ENCODE data around the gene IP6K1. TPM values are rescaled to one million over a fixed set of nuclear protein-coding genes. Genes with fewer than 3 reads are reported as not detected.

The IP6K1 gene
- total RNA-seq, 1 experiment from 2014 or later, result 32.2 TPM

DNA sequence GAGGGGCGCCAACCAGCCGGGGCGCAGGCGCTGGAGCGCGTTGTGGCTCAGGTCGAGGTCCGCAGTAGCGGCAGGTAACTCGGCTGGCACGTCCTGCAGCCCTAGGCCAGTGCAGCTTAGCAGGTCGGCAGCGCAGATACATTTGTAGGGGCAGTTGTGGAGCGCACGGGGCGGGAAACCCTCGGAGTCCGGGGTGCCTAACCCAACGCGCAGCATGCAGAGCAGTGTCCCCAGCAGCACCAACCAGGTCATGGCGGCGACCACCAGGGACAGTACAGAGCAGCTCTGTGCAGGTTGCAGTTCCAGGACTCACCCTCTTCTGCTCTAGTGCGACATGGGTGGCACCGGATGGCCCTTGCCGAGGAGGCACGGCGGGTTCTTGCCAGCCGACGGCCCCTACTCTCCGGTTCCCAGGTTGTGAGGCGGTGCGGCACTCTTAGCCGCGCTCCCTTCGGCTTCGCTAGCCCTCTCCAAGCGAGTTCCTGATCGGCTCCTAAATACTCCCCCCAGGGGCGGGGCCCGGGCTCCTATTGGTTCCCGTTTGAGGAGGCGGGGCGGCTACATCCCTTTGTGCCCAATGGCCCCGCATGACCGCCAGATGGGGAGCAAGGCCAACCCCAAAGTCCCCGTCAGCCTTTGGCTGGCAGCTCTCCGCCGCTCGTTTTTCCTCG lies 67.0 kb downstream of the IP6K1 start, which contains the start of gene AMIGO3 (continued):
- TF ChIP-seq ZNF416 (CRISPR knock-in tag; IDR thresholded peaks at IDR 0.05) (peak; percentile 93; the same call in 1 of the 2 replicates), TEAD1 (CRISPR knock-in tag; IDR thresholded peaks at IDR 0.05) (no peak; the same call in 1 of the 2 replicates), TEAD4 (CRISPR knock-in tag; IDR thresholded peaks at IDR 0.05) (no peak), NR1H2 (CRISPR knock-in tag; IDR thresholded peaks at IDR 0.05) (no peak), ZNF671 (CRISPR knock-in tag; IDR thresholded peaks at IDR 0.05) (peak; percentile 65; the same call in 1 of the 2 replicates), TP53 (CRISPR knock-in tag; IDR thresholded peaks at IDR 0.05) (peak; percentile 73), NFATC4 (CRISPR knock-in tag; IDR thresholded peaks at IDR 0.05) (peak; percentile 91), GRHL2 (CRISPR knock-in tag; IDR thresholded peaks at IDR 0.05; ENCODE audit: insufficient replicate concordance, severe bottlenecking) (no peak), TCF7 (CRISPR knock-in tag; IDR thresholded peaks at IDR 0.05; ENCODE audit: low read depth) (no peak), FOXP1 (CRISPR knock-in tag; IDR thresholded peaks at IDR 0.05; ENCODE audit: borderline replicate concordance) (peak; percentile 85), NFYB (CRISPR knock-in tag; conservative IDR thresholded peaks at IDR 0.05; ENCODE audit: low read depth) (peak; percentile 51), HMGA2 (CRISPR knock-in tag; IDR thresholded peaks at IDR 0.05) (no peak)
- TF ChIP-seq, protein P1, sequence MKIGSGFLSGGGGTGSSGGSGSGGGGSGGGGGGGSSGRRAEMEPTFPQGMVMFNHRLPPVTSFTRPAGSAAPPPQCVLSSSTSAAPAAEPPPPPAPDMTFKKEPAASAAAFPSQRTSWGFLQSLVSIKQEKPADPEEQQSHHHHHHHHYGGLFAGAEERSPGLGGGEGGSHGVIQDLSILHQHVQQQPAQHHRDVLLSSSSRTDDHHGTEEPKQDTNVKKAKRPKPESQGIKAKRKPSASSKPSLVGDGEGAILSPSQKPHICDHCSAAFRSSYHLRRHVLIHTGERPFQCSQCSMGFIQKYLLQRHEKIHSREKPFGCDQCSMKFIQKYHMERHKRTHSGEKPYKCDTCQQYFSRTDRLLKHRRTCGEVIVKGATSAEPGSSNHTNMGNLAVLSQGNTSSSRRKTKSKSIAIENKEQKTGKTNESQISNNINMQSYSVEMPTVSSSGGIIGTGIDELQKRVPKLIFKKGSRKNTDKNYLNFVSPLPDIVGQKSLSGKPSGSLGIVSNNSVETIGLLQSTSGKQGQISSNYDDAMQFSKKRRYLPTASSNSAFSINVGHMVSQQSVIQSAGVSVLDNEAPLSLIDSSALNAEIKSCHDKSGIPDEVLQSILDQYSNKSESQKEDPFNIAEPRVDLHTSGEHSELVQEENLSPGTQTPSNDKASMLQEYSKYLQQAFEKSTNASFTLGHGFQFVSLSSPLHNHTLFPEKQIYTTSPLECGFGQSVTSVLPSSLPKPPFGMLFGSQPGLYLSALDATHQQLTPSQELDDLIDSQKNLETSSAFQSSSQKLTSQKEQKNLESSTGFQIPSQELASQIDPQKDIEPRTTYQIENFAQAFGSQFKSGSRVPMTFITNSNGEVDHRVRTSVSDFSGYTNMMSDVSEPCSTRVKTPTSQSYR (CRISPR knock-in tag; IDR thresholded peaks at IDR 0.05), result 0 out of 2 replicates have a peak, but pooled peaks have one; percentile 83
- TF ChIP-seq, protein P2, sequence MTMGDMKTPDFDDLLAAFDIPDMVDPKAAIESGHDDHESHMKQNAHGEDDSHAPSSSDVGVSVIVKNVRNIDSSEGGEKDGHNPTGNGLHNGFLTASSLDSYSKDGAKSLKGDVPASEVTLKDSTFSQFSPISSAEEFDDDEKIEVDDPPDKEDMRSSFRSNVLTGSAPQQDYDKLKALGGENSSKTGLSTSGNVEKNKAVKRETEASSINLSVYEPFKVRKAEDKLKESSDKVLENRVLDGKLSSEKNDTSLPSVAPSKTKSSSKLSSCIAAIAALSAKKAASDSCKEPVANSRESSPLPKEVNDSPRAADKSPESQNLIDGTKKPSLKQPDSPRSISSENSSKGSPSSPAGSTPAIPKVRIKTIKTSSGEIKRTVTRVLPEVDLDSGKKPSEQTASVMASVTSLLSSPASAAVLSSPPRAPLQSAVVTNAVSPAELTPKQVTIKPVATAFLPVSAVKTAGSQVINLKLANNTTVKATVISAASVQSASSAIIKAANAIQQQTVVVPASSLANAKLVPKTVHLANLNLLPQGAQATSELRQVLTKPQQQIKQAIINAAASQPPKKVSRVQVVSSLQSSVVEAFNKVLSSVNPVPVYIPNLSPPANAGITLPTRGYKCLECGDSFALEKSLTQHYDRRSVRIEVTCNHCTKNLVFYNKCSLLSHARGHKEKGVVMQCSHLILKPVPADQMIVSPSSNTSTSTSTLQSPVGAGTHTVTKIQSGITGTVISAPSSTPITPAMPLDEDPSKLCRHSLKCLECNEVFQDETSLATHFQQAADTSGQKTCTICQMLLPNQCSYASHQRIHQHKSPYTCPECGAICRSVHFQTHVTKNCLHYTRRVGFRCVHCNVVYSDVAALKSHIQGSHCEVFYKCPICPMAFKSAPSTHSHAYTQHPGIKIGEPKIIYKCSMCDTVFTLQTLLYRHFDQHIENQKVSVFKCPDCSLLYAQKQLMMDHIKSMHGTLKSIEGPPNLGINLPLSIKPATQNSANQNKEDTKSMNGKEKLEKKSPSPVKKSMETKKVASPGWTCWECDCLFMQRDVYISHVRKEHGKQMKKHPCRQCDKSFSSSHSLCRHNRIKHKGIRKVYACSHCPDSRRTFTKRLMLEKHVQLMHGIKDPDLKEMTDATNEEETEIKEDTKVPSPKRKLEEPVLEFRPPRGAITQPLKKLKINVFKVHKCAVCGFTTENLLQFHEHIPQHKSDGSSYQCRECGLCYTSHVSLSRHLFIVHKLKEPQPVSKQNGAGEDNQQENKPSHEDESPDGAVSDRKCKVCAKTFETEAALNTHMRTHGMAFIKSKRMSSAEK (CRISPR knock-in tag; IDR thresholded peaks at IDR 0.05; ENCODE audit: borderline replicate concordance), result peak; percentile 56; the same call in 1 of the 2 replicates
- TF ChIP-seq, protein P3, sequence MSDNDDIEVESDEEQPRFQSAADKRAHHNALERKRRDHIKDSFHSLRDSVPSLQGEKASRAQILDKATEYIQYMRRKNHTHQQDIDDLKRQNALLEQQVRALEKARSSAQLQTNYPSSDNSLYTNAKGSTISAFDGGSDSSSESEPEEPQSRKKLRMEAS (CRISPR knock-in tag; IDR thresholded peaks at IDR 0.05), result no peak; the same call in 1 of the 2 replicates
- TF ChIP-seq, protein P4, sequence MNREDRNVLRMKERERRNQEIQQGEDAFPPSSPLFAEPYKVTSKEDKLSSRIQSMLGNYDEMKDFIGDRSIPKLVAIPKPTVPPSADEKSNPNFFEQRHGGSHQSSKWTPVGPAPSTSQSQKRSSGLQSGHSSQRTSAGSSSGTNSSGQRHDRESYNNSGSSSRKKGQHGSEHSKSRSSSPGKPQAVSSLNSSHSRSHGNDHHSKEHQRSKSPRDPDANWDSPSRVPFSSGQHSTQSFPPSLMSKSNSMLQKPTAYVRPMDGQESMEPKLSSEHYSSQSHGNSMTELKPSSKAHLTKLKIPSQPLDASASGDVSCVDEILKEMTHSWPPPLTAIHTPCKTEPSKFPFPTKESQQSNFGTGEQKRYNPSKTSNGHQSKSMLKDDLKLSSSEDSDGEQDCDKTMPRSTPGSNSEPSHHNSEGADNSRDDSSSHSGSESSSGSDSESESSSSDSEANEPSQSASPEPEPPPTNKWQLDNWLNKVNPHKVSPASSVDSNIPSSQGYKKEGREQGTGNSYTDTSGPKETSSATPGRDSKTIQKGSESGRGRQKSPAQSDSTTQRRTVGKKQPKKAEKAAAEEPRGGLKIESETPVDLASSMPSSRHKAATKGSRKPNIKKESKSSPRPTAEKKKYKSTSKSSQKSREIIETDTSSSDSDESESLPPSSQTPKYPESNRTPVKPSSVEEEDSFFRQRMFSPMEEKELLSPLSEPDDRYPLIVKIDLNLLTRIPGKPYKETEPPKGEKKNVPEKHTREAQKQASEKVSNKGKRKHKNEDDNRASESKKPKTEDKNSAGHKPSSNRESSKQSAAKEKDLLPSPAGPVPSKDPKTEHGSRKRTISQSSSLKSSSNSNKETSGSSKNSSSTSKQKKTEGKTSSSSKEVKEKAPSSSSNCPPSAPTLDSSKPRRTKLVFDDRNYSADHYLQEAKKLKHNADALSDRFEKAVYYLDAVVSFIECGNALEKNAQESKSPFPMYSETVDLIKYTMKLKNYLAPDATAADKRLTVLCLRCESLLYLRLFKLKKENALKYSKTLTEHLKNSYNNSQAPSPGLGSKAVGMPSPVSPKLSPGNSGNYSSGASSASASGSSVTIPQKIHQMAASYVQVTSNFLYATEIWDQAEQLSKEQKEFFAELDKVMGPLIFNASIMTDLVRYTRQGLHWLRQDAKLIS (CRISPR knock-in tag; IDR thresholded peaks at IDR 0.05; ENCODE audit: borderline replicate concordance), result peak; percentile 53; the same call in 1 of the 2 replicates
- TF ChIP-seq, protein P5, sequence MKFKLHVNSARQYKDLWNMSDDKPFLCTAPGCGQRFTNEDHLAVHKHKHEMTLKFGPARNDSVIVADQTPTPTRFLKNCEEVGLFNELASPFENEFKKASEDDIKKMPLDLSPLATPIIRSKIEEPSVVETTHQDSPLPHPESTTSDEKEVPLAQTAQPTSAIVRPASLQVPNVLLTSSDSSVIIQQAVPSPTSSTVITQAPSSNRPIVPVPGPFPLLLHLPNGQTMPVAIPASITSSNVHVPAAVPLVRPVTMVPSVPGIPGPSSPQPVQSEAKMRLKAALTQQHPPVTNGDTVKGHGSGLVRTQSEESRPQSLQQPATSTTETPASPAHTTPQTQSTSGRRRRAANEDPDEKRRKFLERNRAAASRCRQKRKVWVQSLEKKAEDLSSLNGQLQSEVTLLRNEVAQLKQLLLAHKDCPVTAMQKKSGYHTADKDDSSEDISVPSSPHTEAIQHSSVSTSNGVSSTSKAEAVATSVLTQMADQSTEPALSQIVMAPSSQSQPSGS (CRISPR knock-in tag; IDR thresholded peaks at IDR 0.05; ENCODE audit: borderline replicate concordance, low read depth), result no peak
- TF ChIP-seq, protein P6, sequence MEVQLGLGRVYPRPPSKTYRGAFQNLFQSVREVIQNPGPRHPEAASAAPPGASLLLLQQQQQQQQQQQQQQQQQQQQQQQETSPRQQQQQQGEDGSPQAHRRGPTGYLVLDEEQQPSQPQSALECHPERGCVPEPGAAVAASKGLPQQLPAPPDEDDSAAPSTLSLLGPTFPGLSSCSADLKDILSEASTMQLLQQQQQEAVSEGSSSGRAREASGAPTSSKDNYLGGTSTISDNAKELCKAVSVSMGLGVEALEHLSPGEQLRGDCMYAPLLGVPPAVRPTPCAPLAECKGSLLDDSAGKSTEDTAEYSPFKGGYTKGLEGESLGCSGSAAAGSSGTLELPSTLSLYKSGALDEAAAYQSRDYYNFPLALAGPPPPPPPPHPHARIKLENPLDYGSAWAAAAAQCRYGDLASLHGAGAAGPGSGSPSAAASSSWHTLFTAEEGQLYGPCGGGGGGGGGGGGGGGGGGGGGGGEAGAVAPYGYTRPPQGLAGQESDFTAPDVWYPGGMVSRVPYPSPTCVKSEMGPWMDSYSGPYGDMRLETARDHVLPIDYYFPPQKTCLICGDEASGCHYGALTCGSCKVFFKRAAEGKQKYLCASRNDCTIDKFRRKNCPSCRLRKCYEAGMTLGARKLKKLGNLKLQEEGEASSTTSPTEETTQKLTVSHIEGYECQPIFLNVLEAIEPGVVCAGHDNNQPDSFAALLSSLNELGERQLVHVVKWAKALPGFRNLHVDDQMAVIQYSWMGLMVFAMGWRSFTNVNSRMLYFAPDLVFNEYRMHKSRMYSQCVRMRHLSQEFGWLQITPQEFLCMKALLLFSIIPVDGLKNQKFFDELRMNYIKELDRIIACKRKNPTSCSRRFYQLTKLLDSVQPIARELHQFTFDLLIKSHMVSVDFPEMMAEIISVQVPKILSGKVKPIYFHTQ (CRISPR knock-in tag; IDR thresholded peaks at IDR 0.05), result no peak
- TF ChIP-seq, protein P7, sequence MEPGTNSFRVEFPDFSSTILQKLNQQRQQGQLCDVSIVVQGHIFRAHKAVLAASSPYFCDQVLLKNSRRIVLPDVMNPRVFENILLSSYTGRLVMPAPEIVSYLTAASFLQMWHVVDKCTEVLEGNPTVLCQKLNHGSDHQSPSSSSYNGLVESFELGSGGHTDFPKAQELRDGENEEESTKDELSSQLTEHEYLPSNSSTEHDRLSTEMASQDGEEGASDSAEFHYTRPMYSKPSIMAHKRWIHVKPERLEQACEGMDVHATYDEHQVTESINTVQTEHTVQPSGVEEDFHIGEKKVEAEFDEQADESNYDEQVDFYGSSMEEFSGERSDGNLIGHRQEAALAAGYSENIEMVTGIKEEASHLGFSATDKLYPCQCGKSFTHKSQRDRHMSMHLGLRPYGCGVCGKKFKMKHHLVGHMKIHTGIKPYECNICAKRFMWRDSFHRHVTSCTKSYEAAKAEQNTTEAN (CRISPR knock-in tag; IDR thresholded peaks at IDR 0.05), result 0 out of 2 replicates have a peak, but pooled peaks have one; percentile 1
